Measurements from ENCODE around the gene ZNF700.
"Not testable (repeated sequence)": the region's sequence is repeated elsewhere in the genome, so short reads cannot be mapped to it uniquely, and the experiment has no call there.

ZNF700 gene

GRCh38 chr19:11924886-11925650 is at the start of gene ZNF700:
TSS of gene ZNF700 (plus strand) at chr19:11925107. CDS start at chr19:11925211, 104 bp downstream.
- DNase-seq = peak; percentile 96

- peak; percentile 48 for DNase-seq
Observed at GRCh38 chr19:11879687-11880266, 45.1 kb upstream of the ZNF700 start.

DNA sequence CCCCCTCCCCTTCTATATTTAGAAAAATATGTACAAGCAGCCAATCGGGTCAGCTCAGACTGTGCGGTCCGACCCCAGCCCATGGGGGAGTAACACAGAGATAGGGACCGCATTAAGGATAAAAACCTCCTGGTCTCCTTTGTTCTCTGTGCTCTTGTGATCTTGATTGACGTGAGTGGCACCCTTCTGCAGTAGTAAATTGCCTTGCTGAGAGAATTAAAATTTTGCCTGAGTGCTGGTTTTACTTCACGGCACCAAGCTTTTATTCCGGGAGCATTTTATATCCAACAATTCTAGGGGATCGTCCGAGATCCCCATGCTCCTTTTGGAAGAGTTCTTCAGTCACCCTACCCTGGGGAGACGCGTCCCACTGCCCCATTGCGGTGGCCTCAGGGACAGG is 44.3 kb upstream of the ZNF700 start:
- no peak for DNase-seq

- peak; percentile 66 for DNase-seq
Observed at GRCh38 chr19:11881151-11881800, 43.6 kb upstream of the ZNF700 start.

- DNase-seq = no peak
Observed at GRCh38 chr19:11882606-11883005, 42.3 kb upstream of the ZNF700 start.

- DNase-seq = no peak
Observed at GRCh38 chr19:11887234-11887610, 37.7 kb upstream of the ZNF700 start.

DNA sequence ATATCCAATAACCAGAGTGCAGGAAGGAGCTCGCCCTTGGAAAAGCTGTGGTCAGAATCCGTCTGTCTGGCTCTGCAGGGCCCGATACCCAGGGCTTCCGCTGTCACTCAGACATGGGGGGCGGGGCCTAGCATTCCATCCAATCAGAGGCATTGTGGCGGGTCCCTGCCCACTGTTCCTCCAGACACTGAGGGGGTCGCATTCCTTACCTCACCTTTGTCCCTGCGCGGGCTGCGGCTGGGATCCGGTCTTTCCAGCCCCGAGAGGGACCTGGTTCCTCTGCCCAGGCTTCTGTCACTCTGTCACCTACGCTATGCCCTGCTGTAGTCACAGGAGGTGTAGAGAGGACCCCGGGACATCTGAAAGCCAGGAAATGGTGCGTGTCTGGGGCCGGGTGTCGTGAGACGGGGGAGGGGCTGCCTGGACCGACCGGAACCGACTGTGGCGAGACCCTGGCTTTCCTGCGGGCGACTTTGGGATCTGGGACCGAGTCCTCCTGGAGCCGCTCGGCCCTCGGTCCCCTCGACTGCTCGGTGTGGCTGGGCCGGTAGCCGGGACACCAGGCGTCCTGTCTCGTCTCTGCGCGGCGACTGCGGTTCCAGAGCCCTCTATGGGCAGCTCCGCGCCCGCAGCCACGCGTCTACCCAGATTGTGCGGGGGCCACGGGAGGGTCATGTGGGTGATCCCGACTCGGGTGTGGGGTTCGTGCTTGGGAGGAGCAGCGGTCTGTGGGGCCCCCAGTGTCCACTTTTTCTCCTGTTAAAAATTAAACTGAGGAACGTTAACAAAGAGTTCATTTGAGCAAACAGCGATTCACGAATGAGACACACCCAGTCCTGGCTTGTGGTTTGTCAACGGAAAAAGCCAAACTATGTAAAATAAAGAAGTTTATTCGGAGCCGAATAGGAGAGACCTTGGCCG is 37.0 kb upstream of the ZNF700 start, which contains the start of gene ZNF69:
TSS of gene ZNF69 (plus strand) at position 172 of the 921 bp plus-strand sequence. CDS start at position 314, 142 bp downstream.
- peak; percentile 61 for DNase-seq

GRCh38 chr19:11889901-11890300 is 35.0 kb upstream of the ZNF700 start:
- DNase-seq = not testable (repeated sequence)

DNA sequence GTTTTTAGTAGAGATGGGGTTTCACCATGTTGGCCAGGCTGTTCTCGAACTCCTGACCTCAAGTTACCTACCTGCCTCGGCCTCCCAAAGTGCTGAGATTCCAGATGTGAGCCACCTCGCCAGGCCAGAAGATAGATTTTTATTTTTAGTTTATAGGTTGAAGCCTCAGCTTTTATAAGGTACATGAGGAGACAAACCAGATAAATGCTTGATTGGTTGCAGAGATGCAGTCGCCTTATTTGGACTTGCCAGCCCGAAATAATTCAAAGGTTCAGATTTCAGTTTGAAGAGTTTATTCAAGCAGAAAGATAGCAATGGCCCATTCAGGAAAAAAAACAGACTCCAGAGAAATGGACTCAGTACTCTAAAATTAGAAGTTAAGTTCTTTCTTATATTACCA is 34.3 kb upstream of the ZNF700 start:
- DNase-seq = no peak

- no peak for DNase-seq
Observed at GRCh38 chr19:11894851-11895250, 30.1 kb upstream of the ZNF700 start.

DNA sequence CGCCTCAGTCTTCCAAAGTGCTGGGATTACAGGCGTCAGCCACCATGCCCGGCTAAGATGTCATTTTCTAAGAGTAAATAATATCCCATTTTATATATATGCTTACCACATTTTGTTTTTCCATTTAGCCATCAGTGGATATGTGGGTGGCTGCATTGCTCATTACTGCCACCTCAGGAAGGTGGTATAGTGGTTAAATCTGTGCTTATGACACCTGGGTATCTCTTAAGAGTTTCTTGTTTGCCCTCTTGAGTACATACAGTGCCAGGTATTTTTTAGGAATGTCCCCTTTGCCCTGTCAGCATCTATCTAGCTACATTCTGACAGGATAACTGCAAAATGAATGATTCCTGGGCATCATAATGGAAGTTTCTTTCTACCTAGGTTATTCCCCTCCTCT is 22.7 kb upstream of the ZNF700 start:
- DNase-seq = no peak

DNA sequence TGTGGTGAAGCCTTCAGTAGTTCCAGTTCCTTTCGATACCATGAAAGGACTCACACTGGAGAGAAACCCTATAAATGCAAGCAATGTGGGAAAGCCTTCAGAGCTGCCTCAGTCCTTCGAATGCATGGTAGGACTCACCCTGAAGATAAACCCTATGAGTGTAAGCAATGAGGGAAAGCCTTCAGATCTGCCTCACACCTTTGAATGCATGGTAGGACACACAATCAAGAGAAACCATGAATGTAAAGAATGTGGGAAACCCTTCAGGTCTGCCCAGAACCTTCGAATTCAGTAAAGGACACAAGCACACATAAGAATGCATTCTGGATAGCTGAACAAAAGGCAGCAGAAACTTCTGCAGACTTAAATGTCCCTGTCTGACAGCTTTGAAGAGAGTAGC is 19.0 kb upstream of the ZNF700 start:
- no peak for DNase-seq

DNA sequence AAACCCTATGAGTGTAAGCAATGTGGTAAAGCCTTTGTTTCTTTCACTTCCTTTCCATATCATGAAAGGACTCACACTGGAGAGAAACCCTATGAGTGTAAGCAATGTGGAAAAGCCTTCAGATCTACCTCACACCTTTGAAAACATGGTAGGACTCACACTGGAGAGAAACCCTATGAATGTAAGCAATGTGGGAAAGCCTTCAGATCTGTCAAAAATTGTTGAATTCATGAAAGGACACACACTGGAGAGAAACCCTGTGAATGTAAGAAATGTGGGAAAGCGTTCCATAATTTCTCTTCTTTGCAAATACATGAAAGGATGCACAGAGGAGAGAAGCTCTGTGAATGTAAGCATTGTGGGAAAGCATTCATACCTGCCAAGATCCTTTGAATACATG is 13.0 kb upstream of the ZNF700 start:
- DNase-seq = not testable (repeated sequence)

DNA sequence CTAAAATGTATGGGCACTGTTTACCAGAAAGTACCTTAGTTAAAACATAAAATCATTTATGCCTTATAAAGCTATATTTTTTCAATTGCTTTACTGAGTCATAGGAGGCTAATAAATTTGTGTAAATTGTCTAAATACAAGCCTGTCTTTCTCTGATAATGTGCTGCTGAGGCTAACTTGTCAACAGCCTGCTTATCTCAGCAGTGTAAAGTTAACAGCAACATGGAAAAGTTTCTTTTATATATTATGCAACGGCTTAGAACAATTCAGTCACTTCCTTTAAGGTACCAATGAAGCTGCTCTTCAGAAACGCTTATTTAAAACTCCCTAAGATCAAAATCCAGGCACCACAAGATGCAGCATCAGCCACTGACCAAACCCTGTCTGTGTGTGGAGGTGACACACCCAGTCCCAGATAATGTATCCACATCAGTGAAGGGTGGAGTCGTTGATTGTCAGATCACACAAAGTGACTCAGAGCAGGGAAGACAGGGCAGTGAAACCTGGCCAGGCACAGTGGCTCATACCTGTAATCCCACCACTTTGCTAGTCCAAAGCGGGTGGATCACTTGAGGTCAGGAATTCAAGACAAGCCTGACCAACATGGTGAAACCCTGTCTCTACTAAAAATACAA is 10.4 kb upstream of the ZNF700 start:
- not testable (repeated sequence) for DNase-seq

DNA sequence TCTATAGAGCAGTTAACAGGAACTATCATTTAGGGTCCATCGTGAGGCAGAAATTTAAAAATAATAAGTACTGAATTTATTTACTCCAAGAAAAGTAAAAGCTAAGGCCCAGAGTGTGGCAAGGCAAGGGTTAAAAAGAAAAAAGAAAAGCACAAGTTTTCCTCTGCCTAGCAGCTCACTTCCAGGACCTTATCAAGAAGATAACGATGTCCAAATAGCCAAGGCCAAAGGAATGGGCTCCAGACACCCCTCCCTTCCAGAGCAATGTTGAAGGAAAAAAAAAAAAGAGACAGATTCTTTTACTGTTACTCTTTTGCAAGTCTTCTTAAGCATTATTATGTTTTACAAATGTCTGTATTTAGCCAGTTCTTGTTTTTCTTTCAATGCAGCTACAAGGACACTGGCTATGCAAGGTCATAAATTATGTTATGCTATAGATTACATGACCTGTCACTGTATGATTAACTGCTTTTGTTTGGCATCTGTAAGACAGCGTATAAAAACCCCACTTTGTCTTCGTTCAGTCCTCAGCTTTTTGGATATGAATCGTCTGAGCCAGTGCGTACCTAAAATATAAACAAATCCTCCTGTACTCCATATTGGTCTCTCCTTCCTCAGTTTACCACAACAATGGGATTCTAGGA is 2.9 kb upstream of the ZNF700 start:
- no peak for DNase-seq

GRCh38 chr19:11925651-11926187 is 812 bp downstream of the ZNF700 start:
- not testable (repeated sequence) for DNase-seq

DNA sequence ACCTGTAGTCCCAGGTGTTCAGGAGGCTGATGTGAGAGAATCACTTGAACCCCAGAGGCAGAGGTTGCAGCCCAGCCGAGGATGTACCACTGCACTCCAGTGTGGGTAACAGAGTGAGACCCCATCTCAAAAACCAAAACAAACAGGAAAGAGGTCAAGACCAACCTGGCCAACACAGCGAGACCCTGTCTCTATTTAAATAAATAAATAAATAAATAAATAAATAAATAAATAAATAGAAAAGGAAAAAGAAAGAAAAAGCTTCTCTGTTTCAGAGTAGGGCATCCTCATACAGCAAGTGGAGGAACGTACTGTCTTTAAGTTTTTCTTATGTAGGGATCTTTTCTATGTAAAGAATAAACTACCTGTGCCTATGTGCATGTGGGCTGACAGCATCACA is 2.3 kb downstream of the ZNF700 start:
- no peak for DNase-seq

- DNase-seq = no peak
Observed at GRCh38 chr19:11931051-11931450, 6.1 kb downstream of the ZNF700 start.

DNA sequence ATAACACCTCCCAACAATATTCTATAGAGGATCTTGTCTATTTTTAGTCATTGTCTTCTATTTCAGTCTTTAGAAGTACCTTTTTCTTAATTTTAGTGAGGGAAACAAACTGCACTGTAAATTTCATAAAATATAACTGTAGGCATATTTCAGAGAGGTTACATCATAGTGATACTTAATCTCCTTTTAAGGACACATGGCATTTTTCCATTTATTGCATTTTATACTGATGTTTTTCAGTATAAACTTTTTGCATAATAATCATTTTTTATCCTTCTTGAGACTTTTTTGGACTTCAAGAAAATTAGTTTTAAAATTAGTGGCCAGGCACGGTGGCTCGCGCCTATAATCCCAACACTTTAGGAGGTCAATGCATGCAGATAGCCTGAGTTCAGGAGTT is 6.6 kb downstream of the ZNF700 start:
- no peak for DNase-seq

- not testable (repeated sequence) for DNase-seq
Observed at GRCh38 chr19:11935829-11936228, 10.9 kb downstream of the ZNF700 start.

- DNase-seq = not testable (repeated sequence)
Observed at GRCh38 chr19:11938383-11938782, 13.5 kb downstream of the ZNF700 start.

Measured in stimulated activated CD4-positive, alpha-beta T cell treated with anti-CD3 and anti-CD28 coated beads, Interleukin-4, amount 100 ng/mL, for 24 hours (primary cell).